ENCODE results near the gene TGDS. TPM values are rescaled to one million over a fixed set of nuclear protein-coding genes. Genes with fewer than 3 reads are reported as not detected.

The TGDS gene
- total RNA-seq, 2 donors from 2014 or later = 11.2 to 17.4 TPM

- H3K36me3 ChIP-seq = no peaks in the 10 kb centered on the region
- TF ChIP-seq, protein P1, sequence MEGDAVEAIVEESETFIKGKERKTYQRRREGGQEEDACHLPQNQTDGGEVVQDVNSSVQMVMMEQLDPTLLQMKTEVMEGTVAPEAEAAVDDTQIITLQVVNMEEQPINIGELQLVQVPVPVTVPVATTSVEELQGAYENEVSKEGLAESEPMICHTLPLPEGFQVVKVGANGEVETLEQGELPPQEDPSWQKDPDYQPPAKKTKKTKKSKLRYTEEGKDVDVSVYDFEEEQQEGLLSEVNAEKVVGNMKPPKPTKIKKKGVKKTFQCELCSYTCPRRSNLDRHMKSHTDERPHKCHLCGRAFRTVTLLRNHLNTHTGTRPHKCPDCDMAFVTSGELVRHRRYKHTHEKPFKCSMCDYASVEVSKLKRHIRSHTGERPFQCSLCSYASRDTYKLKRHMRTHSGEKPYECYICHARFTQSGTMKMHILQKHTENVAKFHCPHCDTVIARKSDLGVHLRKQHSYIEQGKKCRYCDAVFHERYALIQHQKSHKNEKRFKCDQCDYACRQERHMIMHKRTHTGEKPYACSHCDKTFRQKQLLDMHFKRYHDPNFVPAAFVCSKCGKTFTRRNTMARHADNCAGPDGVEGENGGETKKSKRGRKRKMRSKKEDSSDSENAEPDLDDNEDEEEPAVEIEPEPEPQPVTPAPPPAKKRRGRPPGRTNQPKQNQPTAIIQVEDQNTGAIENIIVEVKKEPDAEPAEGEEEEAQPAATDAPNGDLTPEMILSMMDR (IDR thresholded peaks at IDR 0.05) = no peak
- no peak overlapping the region for H3K4me3 ChIP-seq
- peaks cover 0 to 5% of the 10 kb centered on the region in 2 donors for H3K4me1 ChIP-seq (ENCODE audit: control insufficient read depth in 1 of 2, low read depth in 2 of 2)
- no peak overlapping the region for H3K27ac ChIP-seq
- ATAC-seq (ENCODE audit: insufficient number of reproducible peaks, low FRiP score, low read depth) (no peak), DNase-seq (ENCODE audit: low spot score) (no peak)
- no peaks in the 10 kb centered on the region for H3K9me3 ChIP-seq
- no peaks in the 10 kb centered on the region for H3K27me3 ChIP-seq (replicated peaks; ENCODE audit: insufficient read depth)
Measured at GRCh38 chr13:94553766-94554165, 42.2 kb downstream of the TGDS start.

- no peaks in the 10 kb centered on the region for H3K9me3 ChIP-seq
- H3K27me3 ChIP-seq (replicated peaks; ENCODE audit: insufficient read depth) = no peaks in the 10 kb centered on the region
- TF ChIP-seq, protein P1 (IDR thresholded peaks at IDR 0.05) = no peak
- H3K4me1 ChIP-seq (ENCODE audit: control insufficient read depth in 1 of 2, low read depth in 2 of 2) = peaks cover 5 to 11% of the 10 kb centered on the region in 2 donors
- no peak overlapping the region for H3K27ac ChIP-seq
- no peaks in the 10 kb centered on the region for H3K36me3 ChIP-seq
- H3K4me3 ChIP-seq = no peak overlapping the region
- ATAC-seq (ENCODE audit: insufficient number of reproducible peaks, low FRiP score, low read depth) (no peak), DNase-seq (ENCODE audit: low spot score) (no peak)
Measured at GRCh38 chr13:94552095-94552494, 43.9 kb downstream of the TGDS start.

DNA sequence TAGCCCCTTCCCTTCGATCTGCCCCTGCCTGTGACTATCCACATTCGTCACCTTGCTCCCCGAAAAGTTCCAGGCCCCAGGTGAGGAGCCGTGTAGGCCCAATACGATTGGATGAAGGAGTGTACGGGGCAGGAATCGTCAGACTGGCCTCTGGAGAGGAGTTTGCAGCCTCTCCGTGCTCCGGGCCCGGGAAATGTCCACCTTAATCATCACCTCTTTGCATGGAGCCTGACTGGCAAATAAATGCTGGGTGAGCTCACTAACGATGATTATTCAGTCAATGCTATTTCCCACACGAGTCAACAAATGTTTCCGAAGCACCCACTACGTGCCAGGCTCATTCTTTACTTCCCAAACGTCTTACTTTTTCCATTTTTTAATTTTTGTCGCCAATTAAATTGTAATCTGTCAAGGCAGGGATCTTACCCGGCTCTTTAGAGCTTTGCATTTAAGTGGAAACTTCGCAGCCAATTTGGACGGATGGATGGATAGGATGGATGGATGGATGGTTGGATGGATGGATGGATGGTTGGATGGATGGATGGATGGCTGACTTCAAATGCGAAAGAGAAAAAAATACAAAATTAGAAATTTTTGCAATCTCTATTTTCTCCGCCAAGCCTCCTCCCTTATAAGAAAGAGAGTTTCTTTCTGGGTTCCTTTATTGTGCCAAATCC, 45.8 kb downstream of the TGDS start:
- no peaks in the 10 kb centered on the region for H3K27me3 ChIP-seq (replicated peaks; ENCODE audit: insufficient read depth)
- H3K27ac ChIP-seq = peak overlapping the region; percentile 90 to 94
- peaks cover 5 to 11% of the 10 kb centered on the region in 2 donors for H3K4me1 ChIP-seq (ENCODE audit: control insufficient read depth in 1 of 2, low read depth in 2 of 2)
- no peaks in the 10 kb centered on the region for H3K9me3 ChIP-seq
- peak overlapping the region; percentile 91 for H3K4me3 ChIP-seq
- DNase-seq (ENCODE audit: low spot score) (no peak), ATAC-seq (ENCODE audit: insufficient number of reproducible peaks, low FRiP score, low read depth) (peak; percentile 3)
- H3K36me3 ChIP-seq = no peaks in the 10 kb centered on the region
- TF ChIP-seq, protein P1 (IDR thresholded peaks at IDR 0.05) = no peak

GRCh38 chr13:94549232-94550061, 46.5 kb downstream of the TGDS start:
- peak; percentile 95 for ATAC-seq (ENCODE audit: insufficient number of reproducible peaks, low FRiP score, low read depth)
- H3K4me3 ChIP-seq = peak overlapping the region; percentile 91

DNA sequence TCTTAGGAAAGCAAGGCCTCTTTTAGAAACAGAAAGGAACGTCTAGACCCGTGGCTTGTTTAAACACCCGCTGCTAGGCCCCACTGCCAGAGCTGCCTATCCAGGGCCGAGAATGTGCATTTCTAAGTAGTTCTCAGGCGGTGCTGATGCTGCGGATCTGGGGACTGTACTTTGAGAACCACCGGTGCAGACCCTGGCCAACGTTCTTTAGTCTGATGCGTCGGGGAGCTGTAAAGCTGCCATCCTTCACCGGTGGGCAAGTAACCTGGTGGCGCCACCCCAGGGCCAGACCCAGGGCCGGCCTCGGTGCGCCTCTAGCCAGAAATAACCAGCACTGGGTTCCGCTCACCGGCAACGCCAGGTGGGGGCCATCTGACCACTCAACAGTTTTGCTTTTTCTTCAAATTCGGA, 47.1 kb downstream of the TGDS start:
- Histone ChIP-seq H3K9me3 (no peaks in the 10 kb centered on the region), H3K27ac (peak overlapping the region; percentile 90 to 94), H3K36me3 (no peaks in the 10 kb centered on the region), H3K4me3 (peak overlapping the region; percentile 91), H3K4me1 (ENCODE audit: control insufficient read depth in 1 of 2, low read depth in 2 of 2) (peaks cover 5 to 11% of the 10 kb centered on the region in 2 donors), H3K27me3 (replicated peaks; ENCODE audit: insufficient read depth) (no peaks in the 10 kb centered on the region)
- TF ChIP-seq, protein P1 (IDR thresholded peaks at IDR 0.05) = peak; percentile 11
- DNase-seq (ENCODE audit: low spot score) (peak; percentile 5), ATAC-seq (ENCODE audit: insufficient number of reproducible peaks, low FRiP score, low read depth) (peak; percentile 17)

More at GRCh38 chr13:94549232-94550061, 46.5 kb downstream of the TGDS start:
- Histone ChIP-seq H3K9me3 (no peaks in the 10 kb centered on the region), H3K4me1 (ENCODE audit: control insufficient read depth in 1 of 2, low read depth in 2 of 2) (peaks cover 5 to 11% of the 10 kb centered on the region in 2 donors), H3K27ac (peak overlapping the region; percentile 90 to 94), H3K27me3 (replicated peaks; ENCODE audit: insufficient read depth) (no peaks in the 10 kb centered on the region), H3K36me3 (no peaks in the 10 kb centered on the region)
- TF ChIP-seq, protein P1 (IDR thresholded peaks at IDR 0.05) = no peak
- DNase-seq (ENCODE audit: low spot score) = peak; percentile 67
